ENCODE measurements around the gene CES3. TPM values are rescaled to one million over a fixed set of nuclear protein-coding genes. Genes with fewer than 3 reads are reported as not detected.
"Not testable (repeated sequence)": the region's sequence is repeated elsewhere in the genome, so short reads cannot be mapped to it uniquely, and the experiment has no call there.

Gene CES3
- total RNA-seq, 1 experiment from 2014 or later, result not detected

DNA sequence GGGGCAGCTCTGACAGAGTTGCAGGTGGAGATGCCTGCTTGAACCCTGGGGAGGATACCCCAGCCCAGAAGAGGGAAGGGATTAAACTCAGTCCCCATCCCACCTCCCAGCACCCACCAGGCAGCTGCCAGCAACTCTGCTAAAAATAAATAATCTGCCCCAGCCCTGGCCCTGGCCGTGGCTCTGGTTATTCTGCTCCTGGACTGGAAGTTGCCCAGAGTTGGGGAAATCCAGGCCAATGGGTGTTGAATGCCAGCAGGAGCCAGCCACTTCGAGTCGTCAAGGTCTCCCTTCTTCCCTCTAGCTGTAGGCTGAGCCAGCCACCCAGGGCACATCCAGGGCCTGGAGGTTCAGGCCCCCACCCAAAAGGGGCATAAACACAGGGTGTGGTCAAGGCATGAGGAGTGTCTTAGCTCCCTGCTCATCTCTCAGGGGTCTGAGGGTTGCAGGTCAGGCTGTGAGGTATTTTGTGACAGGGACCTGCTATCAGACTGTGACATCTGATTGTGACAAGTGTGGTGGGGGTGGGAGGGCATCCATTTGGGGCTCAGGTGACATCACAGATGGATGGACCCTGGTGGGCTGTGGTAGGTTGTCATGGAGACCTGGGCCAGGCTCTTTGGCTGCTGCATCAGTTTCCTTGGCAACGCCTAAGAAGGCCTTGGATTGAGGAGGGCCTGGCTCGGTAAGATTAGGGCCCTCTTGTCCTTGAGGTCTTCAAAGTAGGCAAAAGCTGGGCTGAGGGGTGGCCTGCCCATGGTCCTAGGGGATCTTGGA is 34.7 kb upstream of the CES3 start:
- peak; percentile 41 for DNase-seq (ENCODE audit: low read depth)

DNA sequence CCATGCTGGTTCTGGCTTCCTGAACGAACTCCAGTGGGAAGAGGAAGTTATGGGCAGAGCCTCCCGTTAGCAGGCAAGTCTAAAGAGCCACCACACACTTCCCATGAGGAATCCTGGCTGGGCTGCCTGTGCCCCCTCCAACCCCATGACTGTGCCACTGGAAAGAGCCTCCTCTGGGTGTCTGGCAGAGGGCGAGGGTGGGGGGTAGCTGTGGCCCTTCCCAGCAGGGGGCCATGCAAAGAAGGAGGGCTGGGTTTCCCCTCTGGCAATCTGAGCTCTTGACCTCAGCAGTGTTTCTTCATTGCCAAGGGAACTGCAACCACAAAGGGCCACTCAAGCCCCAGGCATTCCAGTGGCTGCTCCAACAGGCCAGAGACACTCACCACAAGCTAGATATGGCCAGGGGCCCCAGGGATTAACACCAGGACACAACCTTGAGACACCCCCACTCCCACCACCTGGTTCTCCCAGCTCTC is 34.1 kb upstream of the CES3 start:
- DNase-seq (ENCODE audit: low read depth), result peak; percentile 100

DNA sequence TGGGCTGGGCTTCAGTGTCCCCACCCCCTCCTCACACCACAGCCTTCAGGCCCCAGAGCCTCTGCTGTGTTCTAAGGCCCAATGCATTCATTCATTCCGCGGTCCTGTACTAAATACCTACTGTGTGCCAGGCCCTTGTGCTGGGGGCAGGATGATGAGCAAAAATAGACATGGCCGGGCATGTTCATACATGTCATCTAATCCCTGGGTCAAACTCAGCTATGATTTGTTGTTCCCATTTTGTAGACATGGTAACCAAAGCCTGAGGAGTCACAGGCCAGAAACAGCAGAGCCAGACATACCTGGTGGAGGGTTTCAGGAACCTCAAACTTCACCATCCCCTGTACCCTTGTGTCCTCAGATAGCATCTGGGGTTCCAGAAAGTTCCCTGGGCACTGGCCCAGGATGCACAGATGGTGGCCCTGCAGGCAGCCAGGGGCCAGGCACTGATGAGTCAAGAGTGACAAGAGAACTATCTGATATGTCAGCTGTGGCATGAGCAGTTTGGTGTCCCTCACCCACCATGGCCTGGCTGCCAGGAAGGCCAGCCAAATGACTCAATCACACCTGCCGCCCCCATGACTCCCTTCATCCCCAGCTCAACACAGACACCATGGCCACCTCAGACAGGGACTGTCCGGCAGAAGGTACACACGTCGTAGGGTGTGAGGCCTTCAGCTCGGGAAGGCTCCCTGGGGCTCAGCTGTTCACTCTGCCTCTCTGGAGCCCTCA is 33.0 kb upstream of the CES3 start:
- DNase-seq (ENCODE audit: low read depth), result peak; percentile 95

DNA sequence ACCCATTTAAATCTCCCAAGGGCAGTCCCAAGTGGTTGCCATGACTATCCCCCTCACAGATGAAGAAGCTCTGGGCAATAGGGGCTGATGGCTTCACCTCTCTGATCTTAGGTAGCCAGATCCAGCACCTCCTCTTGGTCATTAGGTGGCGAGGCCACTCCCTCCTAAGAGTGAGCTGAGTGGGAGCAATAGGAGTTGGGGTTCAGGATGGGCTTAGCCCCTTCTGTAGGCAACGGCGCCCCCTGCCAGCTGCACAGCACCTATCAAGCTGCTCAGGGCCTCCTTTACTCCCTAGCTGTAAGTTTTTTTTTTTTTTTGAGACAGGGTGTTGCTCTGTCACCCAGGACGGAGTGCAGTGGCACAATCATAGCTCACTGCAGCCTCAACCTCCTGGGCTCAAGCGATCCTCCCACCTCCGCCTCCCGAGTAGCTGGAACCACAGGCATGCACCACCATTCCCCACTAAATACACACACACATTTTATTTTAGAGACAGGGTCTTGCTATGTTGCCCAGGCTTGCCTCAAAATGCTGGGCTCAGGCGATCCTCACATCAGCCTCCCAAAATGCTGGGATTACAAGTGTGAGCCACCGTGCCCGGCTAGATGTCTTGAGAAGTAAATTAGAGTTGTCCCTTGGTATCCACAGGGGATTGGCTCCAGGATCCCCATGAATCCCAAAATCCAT is 32.2 kb upstream of the CES3 start:
- DNase-seq (ENCODE audit: low read depth), result peak; percentile 59

DNA sequence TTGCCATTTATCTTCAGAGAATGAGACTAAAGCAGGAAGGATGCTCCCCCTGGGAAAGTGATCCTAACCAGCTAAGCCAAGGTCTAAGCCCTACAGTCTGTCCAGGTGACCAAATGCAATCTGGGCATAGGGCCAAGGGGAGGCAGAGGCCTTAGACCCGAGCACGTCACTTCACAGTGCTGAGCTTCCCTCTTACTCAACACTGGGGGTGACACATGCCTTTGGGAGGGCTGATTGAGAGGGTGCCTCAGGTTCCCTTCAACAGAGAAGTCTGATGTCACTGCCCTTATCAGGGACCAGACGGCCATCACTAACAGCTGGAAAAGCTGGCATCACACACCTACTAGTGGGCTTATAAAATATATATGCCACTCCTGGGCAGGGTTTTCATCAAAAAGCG is 30.9 kb upstream of the CES3 start:
- peak; percentile 79 for DNase-seq (ENCODE audit: low read depth)

- DNase-seq (ENCODE audit: low read depth), result no peak
These were observed 29.4 kb upstream of the CES3 start for GRCh38 chr16:66931665-66932064.

DNA sequence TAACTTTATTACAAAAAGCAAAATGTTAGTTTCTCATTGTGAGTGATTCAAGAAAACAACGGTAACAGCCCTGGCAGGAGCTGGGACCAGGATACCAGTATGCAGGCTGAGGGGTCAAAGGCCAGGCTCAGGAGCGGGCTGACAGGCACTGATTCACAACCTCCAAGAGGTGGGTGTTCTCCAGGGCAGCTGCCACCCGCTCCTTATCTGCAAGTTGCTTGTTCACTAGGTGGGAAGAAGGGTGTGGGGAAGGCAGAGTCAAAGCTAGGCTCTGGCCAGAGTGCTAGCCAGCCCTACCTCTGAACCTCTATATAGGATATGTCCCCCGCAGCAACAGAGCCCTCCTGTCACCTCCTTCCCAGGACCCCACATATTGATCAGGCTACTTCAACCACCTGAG is 29.0 kb upstream of the CES3 start:
- DNase-seq (ENCODE audit: low read depth), result no peak

DNA sequence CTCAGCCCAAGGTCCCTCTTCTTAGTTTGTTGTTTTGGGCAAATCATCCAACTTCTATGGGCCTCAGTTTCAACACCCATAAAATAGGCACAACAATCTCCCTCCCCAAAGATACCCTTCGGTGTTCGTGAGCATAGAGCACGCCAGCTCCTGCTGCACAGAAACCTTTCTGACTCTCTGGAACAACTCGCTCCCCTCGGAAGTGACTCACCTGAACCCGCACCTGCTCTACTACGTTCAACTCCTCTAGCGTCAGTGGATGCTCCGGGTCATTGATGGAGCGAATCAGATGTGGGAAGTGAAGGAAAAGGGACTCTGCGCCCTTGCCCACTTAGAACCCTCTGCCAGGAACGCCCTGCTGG is 27.3 kb upstream of the CES3 start:
- no peak for DNase-seq (ENCODE audit: low read depth)

- peak; percentile 81 for DNase-seq (ENCODE audit: low read depth)
These were observed 26.8 kb upstream of the CES3 start, which contains the start of gene CIAO2B for GRCh38 chr16:66934138-66934838. CIAO2B (minus strand) TSS chr16:66934402; CDS start chr16:66934364, 38 bp downstream.

DNA sequence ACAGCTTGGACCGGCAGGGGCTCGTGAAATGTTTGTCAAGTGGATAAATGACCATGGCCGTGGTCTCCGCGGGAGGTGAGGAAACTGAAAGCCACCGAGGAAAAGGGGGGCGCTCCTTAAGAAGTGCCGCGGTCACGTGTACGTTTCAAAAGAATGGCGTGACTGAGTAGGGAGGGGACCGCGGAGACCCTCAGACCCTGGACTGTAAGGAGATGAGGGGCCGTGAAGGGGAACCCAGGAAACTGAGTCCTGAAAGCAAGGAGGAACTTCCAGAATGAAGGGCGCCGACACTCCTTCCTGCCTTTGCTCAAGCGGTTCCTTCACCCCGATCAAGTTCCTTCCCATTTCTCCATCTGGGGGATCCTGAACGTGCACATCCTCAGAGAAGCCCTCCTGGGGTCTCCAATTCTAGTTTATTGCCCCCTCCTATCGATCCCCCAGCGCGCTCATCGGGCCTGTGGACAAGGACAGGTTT is 26.2 kb upstream of the CES3 start:
- DNase-seq (ENCODE audit: low read depth), result peak; percentile 21

- peak; percentile 50 for DNase-seq (ENCODE audit: low read depth)
These were observed 25.6 kb upstream of the CES3 start, which contains the start of gene CES2 for GRCh38 chr16:66935314-66936011. CES2 (plus strand) TSS chr16:66935516; CDS start chr16:66935636, 120 bp downstream.

DNA sequence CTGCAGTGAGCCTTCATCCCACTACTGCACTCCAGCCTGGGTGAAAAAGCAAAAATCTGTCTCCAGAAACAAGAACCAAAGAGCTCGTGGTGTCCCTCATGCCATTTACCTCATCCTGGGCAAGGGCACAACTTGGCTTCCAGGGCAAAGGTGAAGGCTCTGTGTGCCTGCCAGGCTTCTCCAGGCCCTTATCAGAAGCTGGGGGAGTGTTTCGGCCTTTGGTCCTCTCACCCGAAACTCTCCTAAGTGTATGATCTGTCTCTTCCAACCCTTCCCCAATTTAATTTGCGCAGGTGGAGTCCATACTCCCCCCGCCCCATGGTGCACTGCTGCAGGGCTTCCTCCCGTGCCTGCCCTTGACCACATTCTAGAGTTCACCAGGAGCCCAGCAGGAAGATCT is 24.6 kb upstream of the CES3 start:
- DNase-seq (ENCODE audit: low read depth), result no peak

- DNase-seq (ENCODE audit: low read depth), result no peak
These were observed 24.0 kb upstream of the CES3 start for GRCh38 chr16:66936889-66937554.

DNA sequence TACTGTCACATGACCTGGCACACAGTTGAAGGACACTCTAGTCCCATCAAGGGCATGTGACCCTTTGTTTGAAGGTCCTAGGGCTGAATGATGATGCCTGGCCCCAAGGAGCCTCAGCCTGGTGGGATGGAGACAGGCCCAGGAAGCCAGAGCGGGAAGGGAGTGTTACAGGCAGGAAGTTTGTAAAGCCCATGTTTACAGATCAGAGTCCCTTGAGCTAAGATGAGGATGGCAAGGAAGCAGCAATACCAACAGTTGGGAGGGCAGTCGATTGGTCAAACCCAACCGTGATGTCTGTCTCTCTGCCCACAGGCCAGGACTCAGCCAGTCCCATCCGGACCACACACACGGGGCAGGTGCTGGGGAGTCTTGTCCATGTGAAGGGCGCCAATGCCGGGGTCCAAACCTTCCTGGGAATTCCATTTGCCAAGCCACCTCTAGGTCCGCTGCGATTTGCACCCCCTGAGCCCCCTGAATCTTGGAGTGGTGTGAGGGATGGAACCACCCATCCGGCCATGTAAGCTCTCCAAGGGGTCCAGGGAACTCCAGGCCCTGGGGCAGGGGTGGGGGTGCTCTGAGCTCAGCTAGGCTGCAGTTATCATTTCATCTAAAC is 23.2 kb upstream of the CES3 start:
- no peak for DNase-seq (ENCODE audit: low read depth)

DNA sequence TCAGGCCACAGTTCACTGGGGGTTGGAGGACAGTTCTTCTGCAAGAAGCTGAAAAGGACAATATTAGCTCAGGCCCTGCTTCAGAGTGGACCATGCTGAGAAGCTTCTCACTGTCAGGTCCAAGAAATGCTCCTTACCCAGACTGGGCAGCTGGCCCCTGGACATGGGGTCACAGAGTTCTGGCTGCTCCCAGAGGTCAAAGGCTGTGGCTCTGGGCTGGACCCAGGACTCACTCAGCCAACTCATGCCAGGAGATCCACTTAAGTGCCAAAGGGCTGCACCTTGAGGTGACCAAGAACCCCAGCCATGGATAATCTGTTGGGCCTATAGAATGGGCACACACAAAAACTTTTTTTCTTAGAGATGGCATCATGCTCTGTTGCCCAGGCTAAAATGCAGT is 21.7 kb upstream of the CES3 start:
- no peak for DNase-seq (ENCODE audit: low read depth)

DNA sequence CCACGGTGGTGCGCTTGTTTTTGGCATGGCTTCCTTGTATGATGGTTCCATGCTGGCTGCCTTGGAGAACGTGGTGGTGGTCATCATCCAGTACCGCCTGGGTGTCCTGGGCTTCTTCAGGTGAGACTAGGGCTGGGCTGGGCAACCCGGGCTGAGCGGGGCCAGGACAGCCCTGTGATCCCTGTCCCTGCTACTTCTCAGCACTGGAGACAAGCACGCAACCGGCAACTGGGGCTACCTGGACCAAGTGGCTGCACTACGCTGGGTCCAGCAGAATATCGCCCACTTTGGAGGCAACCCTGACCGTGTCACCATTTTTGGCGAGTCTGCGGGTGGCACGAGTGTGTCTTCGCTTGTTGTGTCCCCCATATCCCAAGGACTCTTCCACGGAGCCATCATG is 20.8 kb upstream of the CES3 start:
- no peak for DNase-seq (ENCODE audit: low read depth)

DNA sequence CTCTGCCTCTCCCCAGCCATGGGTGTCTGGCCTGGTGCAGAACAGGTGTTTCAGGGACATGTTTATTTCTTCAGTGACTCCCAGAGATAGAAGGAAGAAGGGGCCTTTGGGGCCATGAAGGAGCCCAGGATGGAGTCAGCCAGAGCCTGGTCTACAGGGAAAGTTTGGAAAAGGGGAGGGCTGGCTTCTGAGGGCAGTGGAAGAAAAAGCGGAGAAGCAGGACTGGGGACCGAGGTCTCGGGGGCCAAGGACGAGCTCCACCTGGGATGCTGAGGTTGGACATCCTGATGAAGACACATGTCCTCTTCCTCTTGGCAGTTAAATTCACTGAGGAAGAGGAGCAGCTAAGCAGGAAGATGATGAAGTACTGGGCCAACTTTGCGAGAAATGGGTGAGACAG is 18.1 kb upstream of the CES3 start:
- DNase-seq (ENCODE audit: low read depth), result no peak

DNA sequence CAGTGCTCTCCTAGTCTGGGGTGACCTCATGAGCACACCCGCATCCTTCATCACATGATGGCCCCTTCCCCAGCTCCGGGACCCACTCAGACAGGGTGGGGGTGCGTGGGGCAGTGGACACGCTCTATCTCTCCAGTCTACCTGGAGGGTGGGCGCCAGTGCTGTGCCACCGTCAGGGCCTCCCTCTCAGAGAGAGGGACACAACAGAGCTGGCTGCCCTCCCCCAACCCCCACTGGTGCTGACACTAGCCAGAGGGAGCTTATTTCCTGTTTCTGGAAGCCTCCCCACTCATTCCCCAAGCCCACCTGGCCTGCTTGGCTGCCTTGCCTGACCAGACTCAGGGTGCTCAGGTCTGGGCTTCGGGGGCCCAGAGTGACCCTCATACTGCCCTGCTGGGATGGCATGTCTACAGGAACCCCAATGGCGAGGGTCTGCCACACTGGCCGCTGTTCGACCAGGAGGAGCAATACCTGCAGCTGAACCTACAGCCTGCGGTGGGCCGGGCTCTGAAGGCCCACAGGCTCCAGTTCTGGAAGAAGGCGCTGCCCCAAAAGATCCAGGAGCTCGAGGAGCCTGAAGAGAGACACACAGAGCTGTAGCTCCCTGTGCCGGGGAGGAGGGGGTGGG is 17.5 kb upstream of the CES3 start:
- DNase-seq (ENCODE audit: low read depth), result no peak

GRCh38 chr16:66944054-66944441 is 17.0 kb upstream of the CES3 start:
- DNase-seq (ENCODE audit: low read depth), result no peak

GRCh38 chr16:66944971-66945370 is 16.1 kb upstream of the CES3 start:
- DNase-seq (ENCODE audit: low read depth), result not testable (repeated sequence)
